Measurements from ENCODE around the gene NPC1.

NPC1 gene

GRCh38 chr18:23609390-23610023 is 23.2 kb upstream of the NPC1 start:
- DNase-seq (ENCODE audit: low read depth in 4 of 4, low spot score in 1 of 4): no peak

- no peak for DNase-seq (ENCODE audit: low read depth in 4 of 4, low spot score in 1 of 4)
Measured at GRCh38 chr18:23608211-23608610, 21.9 kb upstream of the NPC1 start.

DNA sequence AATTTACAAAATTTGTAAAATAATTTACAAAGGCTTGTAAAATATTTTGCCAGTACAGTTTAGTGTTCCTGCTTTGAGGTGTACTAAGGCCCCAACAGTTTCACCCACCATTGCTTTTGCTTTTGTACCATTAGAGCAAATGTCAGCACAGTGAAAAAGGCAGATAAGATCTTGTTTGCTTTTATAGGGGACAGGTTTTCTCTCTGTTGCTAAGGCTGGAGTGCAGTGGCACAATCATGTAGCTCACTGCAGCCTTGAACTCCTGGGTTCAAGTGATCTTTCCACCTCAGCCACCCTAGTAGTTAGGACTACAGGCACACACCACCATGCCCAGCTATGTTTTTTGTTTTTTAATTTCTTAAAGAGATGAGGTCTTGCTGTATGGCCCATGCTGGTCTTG is 19.6 kb upstream of the NPC1 start:
- DNase-seq (ENCODE audit: low read depth in 4 of 4, low spot score in 1 of 4): no peak

DNA sequence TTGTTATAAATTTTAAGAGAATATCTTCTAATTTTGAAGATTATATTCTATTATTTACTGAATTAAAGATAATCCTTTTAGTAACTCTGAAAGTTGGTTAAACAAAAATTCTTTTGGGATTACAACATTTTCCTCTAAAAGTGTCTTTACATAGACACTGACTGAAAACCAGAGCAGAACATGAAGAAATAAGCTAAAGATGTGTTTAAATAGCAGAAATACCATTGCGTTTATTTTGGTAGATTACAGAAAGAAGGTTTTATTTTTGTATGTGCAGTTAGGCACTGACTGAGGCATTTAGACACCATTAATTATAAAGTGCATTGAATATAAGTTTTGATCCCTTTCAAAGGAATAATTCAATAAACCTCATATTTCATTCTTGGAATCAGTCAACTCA is 13.5 kb upstream of the NPC1 start:
- no peak for DNase-seq (ENCODE audit: low read depth in 4 of 4, low spot score in 1 of 4)

GRCh38 chr18:23596183-23596582 is 9.9 kb upstream of the NPC1 start:
- no peak for DNase-seq (ENCODE audit: low read depth in 4 of 4, low spot score in 1 of 4)

DNA sequence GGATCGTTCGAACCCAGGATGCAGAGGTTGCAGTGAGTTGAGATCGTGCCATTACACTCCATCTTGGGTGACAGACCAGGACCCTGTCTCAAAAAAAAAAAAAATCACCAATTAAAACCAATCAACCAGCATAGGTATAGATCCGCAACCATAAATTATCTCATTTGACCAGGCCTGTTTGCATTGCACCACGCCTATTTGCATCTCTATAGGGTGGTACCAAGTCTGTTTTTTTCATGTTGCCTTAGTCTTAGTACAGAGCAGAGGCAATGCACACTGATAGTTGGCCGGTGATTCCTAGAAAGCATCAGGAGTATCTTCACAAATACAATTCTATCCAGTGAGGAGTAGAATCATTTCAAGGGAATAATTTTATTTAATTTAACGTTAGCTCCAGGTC is 9.3 kb upstream of the NPC1 start:
- DNase-seq (ENCODE audit: low read depth in 4 of 4, low spot score in 1 of 4): no peak

DNA sequence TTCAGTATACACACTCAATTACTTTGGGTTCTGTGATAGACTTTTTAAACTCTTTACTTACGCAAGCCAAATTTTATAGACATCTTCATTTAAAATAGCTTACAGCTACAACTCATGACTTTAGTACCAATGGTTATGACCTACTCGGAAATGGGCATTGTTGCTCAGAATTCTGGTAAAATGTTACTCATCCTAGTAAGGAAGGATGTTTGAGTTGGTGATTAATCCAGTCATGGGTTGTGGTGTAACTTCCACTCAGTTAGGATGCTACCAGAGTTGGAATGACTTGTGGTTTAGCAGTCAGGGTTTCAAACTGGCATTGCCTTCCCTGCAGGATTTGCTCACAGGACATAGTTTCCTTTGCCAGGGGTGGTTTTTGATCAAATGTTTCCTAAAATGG is 7.4 kb upstream of the NPC1 start:
- no peak for DNase-seq (ENCODE audit: low read depth in 4 of 4, low spot score in 1 of 4)

GRCh38 chr18:23592911-23593310 is 6.6 kb upstream of the NPC1 start:
- no peak for DNase-seq (ENCODE audit: low read depth in 4 of 4, low spot score in 1 of 4)

DNA sequence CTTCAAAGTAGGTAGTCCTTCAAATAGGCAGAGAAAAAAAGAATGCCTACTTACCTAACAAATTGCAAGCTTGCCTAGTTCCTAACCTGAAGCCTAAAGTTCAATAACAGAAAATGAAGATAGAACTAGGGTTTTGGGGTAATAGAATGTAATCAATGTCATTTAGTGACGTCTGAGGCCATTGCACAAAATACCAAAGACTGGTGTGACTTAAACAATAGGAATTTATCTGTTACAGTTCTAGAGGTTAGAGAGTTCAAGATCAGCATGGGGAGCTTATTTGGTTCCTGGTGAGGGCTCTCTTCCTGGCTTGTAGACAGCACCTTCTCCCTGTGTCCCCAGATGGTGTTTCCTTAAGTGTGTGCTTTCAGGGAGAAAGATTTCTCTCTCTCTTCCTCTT is 4.7 kb upstream of the NPC1 start:
- no peak for DNase-seq (ENCODE audit: low read depth in 4 of 4, low spot score in 1 of 4)

- no peak for DNase-seq (ENCODE audit: low read depth in 4 of 4, low spot score in 1 of 4)
Measured at GRCh38 chr18:23588836-23589560, 2.7 kb upstream of the NPC1 start.

- DNase-seq (ENCODE audit: low read depth in 4 of 4, low spot score in 1 of 4): no peak
Measured at GRCh38 chr18:23587220-23587642, 925 bp upstream of the NPC1 start.

DNA sequence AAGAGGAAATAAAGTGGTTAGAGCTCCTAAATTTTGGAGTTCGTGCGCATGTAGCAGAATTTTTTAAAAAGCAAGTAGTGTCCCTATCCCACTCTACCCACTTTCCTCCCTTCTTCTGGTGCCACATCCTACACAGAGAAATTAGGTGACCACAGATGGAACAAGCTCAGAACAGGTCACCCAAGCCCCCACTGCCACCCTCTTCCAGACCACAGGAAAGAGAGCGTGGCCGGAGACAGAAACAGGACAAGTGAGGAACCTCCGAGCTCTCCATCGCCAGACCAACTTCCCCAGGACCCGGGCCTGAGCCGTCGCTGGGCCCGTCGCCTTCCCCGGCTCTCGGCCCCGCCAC is 433 bp downstream of the NPC1 start:
- no peak for DNase-seq (ENCODE audit: low read depth in 4 of 4, low spot score in 1 of 4)

DNA sequence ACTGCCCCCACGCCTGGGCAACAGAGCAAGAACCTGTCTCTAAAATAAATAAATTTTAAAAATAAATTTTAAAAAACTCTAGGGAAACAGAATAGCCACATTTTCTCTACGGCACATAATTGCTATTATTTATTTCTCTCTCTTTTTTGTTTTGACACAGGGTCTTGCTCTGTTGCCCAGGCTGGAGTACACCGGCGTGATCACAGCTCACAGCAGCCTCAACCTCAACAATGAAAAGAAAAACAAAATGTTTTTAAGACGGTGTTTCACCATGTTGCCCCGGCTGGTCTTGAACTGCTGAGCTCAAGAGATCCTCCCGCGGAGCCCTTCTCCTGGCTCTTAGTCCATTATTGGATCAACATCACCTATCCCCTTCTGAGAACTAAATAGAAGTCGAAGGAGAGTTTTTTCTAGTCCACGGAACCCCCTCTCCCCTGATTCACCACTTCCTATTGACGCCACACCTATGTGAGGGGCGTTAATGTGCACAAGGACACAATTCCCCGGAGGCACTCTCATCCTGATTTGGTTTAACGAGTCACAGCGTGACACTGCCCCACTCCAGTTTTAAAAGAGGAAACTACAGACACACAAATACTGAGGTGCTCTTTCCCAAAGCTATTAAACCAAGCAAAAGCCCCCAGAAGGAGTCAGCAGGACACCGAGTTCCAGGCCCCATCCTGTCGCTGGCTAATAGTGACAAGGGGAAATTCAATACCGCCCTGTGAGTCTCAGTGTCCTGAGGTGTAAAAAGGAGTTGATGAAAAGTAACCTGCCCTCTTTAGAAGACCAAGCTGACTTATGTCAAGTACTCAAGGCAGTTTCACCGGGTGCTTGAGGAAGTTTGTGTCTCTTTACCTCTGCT is 1.1 kb downstream of the NPC1 start:
- no peak for DNase-seq (ENCODE audit: low read depth in 4 of 4, low spot score in 1 of 4)

DNA sequence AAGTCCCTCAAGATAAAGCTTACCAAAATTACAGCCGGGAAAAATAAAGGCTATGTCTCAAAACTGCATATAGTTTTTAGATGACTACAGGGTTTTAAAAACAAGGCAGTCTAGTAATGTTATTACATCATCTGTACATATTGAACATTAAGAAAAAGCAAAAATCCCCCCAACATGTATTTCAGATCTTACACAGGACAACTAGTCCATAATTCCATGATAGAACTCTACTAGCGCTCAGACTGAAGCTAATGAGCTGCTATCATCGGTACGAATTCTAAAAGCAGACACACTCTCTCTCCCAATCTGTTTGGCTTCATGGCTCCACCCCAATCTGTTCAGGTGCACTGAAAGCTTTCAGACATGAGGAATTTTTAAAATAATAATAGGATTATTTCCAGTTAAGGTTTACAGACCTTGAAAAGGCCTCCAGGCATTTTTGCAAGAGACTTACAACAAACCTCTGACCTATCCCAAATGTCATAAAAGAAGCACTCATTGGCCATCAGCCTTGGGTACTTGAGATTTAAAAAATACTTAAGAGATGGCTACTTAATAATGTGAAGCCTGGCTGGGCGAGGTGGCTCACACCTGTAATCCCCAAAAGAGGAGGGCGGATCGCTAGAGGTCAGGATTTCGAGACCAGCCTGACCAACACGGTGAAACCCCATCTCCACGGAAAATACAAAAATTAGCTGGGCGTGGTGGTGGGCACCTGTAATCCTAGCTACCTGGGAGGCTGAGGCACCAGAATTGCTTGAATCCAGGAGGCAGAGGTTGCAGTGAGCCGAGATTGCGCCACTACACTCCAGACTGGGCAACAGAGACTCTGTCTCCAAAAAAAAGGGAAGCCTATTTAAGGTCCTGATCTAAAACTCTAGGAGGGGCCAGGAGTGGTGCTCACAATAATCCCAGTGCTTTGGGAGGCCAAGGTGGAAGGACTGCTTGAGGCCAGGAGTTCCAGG is 2.0 kb downstream of the NPC1 start:
- no peak for DNase-seq (ENCODE audit: low read depth in 4 of 4, low spot score in 1 of 4)

DNA sequence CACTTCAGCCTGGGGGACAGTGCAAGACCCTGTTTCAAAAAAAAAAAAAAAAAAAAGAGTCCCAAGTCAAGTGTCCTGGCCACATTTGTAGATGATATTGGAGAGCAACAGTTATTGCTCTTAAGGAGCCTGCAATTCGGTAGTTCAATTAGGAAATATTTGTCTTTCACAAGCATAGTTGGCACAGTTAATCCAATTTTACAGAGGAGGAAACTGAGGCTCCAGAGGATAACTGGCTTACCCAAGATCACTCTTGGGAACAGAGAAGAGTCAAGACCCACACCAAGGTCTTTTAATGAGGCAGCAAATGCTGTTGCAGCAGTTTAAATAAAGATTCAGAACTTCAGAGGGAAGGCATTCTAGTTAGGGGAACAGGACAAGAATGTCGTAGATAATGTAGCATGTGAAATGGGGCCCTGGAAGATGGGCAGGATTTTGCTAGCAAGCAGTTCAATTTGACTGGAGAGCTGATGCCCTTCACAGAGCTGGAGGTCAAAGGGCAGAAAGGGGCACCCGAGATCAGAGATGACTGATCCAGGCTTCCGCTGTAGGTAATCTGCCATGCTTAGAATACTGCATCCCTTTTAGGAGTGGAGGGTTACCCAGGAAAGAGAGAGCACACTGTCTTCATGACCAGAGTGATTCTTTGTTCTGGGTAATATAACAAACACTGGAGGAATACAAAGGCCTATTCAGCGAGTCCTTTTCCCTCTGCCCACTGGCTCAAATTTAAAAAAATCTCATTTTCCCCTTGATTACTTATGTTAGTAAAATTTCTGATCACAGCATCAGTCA is 3.0 kb downstream of the NPC1 start:
- DNase-seq (ENCODE audit: low read depth in 4 of 4, low spot score in 1 of 4): no peak

GRCh38 chr18:23580677-23581367 is 5.5 kb downstream of the NPC1 start:
- DNase-seq (ENCODE audit: low read depth in 4 of 4, low spot score in 1 of 4): no peak

DNA sequence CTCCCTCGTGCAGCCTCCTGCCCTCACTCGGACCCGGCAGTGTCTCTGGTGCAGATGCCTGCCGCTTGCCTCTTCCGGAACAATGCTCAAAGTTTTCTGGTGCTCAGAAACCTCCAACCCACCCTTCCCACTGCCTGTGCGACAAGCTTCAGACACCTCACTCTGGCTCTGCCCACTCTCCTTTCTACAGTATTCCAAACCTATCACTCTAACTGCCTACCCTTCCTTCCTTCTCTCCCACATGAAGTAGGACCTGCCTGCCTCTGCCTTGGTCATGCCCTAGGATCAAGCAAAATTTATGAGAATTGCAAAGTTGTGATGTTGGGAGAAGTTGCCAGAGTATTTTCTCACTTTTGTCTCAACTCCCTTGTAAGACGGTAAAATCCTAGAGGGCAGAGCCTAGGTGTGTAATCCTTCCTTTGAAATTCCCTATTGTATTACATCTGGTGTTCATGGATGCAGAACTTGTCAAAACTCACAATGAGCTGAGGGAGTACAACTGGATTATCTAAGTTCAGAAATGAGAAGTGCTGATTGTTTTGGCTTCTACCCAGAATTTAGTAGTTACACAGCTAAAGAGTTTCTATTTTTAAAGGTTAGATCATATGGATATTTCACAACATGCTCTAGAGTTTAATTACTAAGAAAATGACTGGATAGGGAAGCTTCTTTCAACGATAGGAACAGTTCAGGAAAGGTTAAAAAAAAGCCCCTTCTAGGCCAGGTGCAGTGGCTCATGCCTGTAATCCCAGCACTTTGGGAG is 7.2 kb downstream of the NPC1 start:
- DNase-seq (ENCODE audit: low read depth in 4 of 4, low spot score in 1 of 4): no peak

DNA sequence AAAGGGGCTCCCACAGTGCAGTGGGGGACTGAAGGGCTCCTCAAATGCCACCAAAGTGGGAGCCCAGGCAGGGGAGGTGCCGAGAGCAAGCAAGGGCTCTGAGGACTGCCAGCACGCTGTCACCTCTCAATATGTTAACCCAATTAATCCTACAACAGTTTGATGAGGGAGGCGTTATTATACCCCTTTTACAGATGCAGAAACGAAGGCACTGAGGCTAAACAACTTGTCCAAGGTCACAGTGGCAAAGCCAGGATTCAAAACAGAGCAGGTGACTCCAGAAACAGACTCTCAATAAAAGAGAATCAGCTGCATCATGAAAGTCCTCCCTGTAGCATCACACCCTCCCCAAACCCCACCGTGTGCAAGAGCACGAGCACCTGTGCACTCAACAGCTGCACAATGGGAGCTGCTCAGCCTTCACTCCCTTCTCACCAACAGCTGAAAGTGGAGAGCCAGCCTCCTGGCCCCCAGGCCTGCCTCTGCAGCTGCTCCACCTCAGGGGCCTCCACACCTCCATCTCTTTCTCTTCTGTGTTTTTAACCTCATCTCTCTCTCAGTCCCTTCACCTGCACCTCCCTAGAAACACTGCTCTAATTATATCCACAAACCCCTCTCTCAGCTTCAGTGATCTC is 8.1 kb downstream of the NPC1 start:
- DNase-seq (ENCODE audit: low read depth in 4 of 4, low spot score in 1 of 4): no peak
